Measurements from ENCODE around the gene CRYBA2. TPM values are rescaled to one million over a fixed set of nuclear protein-coding genes. Genes with fewer than 3 reads are reported as not detected.

Gene CRYBA2
- total RNA-seq, 4 donors from 2014 or later = not detected

DNA sequence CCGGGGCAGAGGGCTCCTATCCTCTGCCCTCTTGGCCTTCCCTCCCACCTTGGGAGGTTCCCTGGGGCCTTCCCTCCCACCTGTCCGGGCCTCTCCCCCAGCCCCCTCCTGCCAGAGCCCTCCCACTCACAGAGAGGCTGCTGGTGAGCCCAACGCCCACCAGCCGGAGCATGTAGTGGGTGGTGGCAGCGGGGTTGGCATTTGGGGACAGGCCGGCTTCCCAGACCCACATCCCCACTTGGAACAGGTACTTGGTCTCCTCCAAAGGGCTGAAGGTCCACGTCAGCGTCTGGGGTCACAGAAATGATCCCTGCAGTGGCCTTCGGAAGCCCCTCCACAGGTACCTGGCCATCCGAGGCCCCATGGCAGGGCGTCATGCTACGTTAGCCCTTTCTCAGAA, 28.8 kb upstream of the CRYBA2 start:
- no peak for DNase-seq (ENCODE audit: low spot score in 2 of 2)
- intact Hi-C loops (cut with DNase I; ENCODE audit: low total_unique reads) = no loop called here
- WGBS, 2 donors = 87 to 91% methylated on average over 12 of the region's 12 CpGs
- TF ChIP-seq CTCF (IDR thresholded peaks at IDR 0.05) (no peak), POLR2A (IDR thresholded peaks at IDR 0.05) (no peak)
- no peak overlapping the region for H3K4me3 ChIP-seq (ENCODE audit: low read depth, poor library complexity, severe bottlenecking)

DNA sequence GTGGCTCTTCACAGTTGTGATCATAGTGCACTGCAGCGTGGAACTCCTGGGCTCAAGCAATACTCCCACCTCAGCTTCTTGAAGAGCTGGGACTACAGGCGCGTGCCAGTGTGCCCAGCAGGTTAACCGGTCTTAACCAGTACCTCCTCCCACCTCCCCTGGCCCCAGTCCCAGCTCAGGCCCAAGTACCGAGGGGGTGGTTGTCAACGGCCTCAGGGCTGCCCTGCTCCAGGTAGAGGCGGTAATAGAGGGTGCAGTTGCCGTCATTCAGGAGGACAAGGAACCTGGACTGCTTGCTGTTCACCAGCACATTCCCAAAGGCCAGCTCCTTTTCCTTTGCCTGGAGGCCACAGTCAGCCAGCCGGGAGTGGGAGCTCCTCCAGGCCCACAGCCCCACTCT, 28.4 kb upstream of the CRYBA2 start:
- 60 to 72% methylated on average over 9 of the region's 9 CpGs for WGBS, 2 donors
- TF ChIP-seq CTCF (IDR thresholded peaks at IDR 0.05) = no peak
- no peak for TF ChIP-seq POLR2A (IDR thresholded peaks at IDR 0.05)
- DNase-seq (ENCODE audit: low spot score in 2 of 2) = no peak
- H3K4me3 ChIP-seq (ENCODE audit: low read depth, poor library complexity, severe bottlenecking) = no peak overlapping the region
- intact Hi-C loops (cut with DNase I; ENCODE audit: low total_unique reads) = no loop called here

DNA sequence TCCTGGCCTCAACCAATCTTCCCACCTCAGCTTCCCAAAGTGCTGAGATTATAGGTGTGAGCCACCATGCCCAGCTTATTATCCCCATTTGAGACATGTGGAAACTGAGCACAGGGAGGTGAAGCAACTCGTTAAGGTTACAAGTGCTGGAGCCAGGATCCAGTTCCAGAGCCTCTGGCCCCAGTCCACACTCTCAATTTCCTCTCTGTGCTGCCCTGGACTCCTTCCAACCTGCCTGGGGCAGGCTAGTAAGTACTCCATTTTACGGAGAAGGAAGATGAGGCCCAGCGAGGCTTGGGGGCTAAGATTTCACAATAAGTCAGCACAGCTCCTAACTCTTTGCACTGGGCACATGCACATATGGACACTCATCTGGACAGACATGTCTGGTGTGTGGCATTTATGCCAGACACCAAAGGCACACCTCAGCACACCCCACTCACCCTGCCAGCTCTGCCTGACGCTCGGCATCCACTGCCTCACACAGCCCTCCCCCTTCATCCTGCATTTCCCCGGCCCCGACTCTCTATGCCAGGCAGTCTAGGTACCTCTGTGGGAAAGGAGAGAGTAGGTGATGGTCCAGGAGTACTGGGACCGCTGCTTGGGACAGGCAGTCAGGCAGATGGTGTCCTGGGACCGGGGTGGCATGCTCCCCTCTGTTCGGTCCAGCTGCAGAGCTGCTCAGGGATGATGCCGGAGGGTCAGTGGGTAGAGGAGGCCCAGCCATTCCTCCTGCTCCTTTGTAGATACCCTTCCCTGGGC, 27.6 kb upstream of the CRYBA2 start:
- H3K4me3 ChIP-seq (ENCODE audit: low read depth, poor library complexity, severe bottlenecking) = no peak overlapping the region
- intact Hi-C loops (cut with DNase I; ENCODE audit: low total_unique reads) = no loop called here
- no peak for DNase-seq (ENCODE audit: low spot score in 2 of 2)
- TF ChIP-seq CTCF (IDR thresholded peaks at IDR 0.05) (no peak), POLR2A (IDR thresholded peaks at IDR 0.05) (no peak)
- 51 to 64% methylated on average over 10 to 11 of the region's 11 CpGs for WGBS, 2 donors

DNA sequence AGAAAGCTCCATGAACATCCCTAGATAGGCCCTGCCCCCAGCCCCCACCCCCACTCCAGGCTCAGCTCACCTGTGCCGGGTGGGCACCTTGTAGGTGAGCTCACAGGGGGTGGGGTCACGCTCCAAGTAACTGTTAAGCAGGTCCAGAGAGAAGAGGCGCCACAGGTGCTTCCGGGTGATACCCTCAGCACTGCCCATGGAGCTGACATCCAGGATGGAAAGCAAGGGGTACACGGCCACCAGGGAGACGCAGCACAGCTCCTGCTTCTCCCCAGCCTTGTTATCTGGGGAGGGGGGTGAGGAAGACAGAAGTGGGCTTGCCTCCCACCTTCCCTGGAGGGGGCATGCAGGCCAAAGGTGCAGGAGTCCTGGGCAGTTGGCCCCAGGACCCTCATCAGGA, 26.2 kb upstream of the CRYBA2 start:
- no peak overlapping the region for H3K4me3 ChIP-seq (ENCODE audit: low read depth, poor library complexity, severe bottlenecking)
- TF ChIP-seq POLR2A (IDR thresholded peaks at IDR 0.05) (no peak), CTCF (IDR thresholded peaks at IDR 0.05) (no peak)
- no peak for DNase-seq (ENCODE audit: low spot score in 2 of 2)
- 76 to 79% methylated on average over 4 to 6 of the region's 6 CpGs for WGBS, 2 donors
- intact Hi-C loops (cut with DNase I; ENCODE audit: low total_unique reads) = no loop called here

- 79 to 94% methylated on average over 10 of the region's 10 CpGs for WGBS, 2 donors
- TF ChIP-seq CTCF (IDR thresholded peaks at IDR 0.05) (no peak), POLR2A (IDR thresholded peaks at IDR 0.05) (no peak)
- no peak overlapping the region for H3K4me3 ChIP-seq (ENCODE audit: low read depth, poor library complexity, severe bottlenecking)
- DNase-seq (ENCODE audit: low spot score in 2 of 2) = no peak
- intact Hi-C loops (cut with DNase I; ENCODE audit: low total_unique reads) = no loop called here
These were observed 25.5 kb upstream of the CRYBA2 start for GRCh38 chr2:219018726-219019125.

- no peak for DNase-seq (ENCODE audit: low spot score in 2 of 2)
- 83 to 86% methylated on average over 7 of the region's 7 CpGs for WGBS, 2 donors
- intact Hi-C loops (cut with DNase I; ENCODE audit: low total_unique reads) = no loop called here
These were observed 25.1 kb upstream of the CRYBA2 start for GRCh38 chr2:219018286-219018685.

More at GRCh38 chr2:219018286-219018685, 25.1 kb upstream of the CRYBA2 start:
- no peak overlapping the region for H3K4me3 ChIP-seq (ENCODE audit: low read depth, poor library complexity, severe bottlenecking)
- no peak for TF ChIP-seq POLR2A (IDR thresholded peaks at IDR 0.05)
- no peak for TF ChIP-seq CTCF (IDR thresholded peaks at IDR 0.05)

Data from lower leg skin (tissue), 4 donors.